ENCODE results near the gene UBE3B. TPM values are rescaled to one million over a fixed set of nuclear protein-coding genes. Genes with fewer than 3 reads are reported as not detected.

UBE3B gene
- total RNA-seq, 1 experiment from 2014 or later, result 29.3 TPM

DNA sequence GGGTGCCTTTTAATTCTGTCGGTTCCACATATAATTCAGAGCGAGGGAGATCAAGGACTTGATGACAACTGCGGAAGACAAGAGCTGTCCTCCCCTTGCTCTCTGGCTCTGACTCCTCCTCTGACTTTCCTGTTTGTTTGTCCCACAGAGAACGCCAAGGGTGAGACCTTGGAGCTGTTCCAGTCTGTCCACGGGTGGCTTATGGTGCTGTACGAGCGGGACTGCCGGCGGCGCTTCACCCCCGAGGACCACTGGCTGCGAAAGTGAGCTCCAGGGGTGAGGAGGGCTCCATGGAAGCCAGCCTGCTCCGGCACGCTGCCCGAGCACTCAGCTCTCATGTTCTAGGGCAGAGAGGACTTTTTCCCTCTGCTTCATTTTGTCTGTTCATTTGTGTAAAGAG lies 32.8 kb downstream of the UBE3B start (continued):
- TF ChIP-seq, protein P1, sequence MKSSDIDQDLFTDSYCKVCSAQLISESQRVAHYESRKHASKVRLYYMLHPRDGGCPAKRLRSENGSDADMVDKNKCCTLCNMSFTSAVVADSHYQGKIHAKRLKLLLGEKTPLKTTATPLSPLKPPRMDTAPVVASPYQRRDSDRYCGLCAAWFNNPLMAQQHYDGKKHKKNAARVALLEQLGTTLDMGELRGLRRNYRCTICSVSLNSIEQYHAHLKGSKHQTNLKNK (CRISPR knock-in tag; IDR thresholded peaks at IDR 0.05), result no peak
- TF ChIP-seq, protein P2, sequence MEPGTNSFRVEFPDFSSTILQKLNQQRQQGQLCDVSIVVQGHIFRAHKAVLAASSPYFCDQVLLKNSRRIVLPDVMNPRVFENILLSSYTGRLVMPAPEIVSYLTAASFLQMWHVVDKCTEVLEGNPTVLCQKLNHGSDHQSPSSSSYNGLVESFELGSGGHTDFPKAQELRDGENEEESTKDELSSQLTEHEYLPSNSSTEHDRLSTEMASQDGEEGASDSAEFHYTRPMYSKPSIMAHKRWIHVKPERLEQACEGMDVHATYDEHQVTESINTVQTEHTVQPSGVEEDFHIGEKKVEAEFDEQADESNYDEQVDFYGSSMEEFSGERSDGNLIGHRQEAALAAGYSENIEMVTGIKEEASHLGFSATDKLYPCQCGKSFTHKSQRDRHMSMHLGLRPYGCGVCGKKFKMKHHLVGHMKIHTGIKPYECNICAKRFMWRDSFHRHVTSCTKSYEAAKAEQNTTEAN (CRISPR knock-in tag; IDR thresholded peaks at IDR 0.05), result no peak
- TF ChIP-seq ZNF317 (CRISPR knock-in tag; IDR thresholded peaks at IDR 0.05; ENCODE audit: borderline replicate concordance, low read depth) (no peak), ZNF423 (CRISPR knock-in tag; IDR thresholded peaks at IDR 0.05) (no peak), ZNF219 (CRISPR knock-in tag; IDR thresholded peaks at IDR 0.05; ENCODE audit: borderline replicate concordance) (no peak), ZBTB21 (CRISPR knock-in tag; IDR thresholded peaks at IDR 0.05; ENCODE audit: borderline replicate concordance) (no peak)
- TF ChIP-seq, protein P3, sequence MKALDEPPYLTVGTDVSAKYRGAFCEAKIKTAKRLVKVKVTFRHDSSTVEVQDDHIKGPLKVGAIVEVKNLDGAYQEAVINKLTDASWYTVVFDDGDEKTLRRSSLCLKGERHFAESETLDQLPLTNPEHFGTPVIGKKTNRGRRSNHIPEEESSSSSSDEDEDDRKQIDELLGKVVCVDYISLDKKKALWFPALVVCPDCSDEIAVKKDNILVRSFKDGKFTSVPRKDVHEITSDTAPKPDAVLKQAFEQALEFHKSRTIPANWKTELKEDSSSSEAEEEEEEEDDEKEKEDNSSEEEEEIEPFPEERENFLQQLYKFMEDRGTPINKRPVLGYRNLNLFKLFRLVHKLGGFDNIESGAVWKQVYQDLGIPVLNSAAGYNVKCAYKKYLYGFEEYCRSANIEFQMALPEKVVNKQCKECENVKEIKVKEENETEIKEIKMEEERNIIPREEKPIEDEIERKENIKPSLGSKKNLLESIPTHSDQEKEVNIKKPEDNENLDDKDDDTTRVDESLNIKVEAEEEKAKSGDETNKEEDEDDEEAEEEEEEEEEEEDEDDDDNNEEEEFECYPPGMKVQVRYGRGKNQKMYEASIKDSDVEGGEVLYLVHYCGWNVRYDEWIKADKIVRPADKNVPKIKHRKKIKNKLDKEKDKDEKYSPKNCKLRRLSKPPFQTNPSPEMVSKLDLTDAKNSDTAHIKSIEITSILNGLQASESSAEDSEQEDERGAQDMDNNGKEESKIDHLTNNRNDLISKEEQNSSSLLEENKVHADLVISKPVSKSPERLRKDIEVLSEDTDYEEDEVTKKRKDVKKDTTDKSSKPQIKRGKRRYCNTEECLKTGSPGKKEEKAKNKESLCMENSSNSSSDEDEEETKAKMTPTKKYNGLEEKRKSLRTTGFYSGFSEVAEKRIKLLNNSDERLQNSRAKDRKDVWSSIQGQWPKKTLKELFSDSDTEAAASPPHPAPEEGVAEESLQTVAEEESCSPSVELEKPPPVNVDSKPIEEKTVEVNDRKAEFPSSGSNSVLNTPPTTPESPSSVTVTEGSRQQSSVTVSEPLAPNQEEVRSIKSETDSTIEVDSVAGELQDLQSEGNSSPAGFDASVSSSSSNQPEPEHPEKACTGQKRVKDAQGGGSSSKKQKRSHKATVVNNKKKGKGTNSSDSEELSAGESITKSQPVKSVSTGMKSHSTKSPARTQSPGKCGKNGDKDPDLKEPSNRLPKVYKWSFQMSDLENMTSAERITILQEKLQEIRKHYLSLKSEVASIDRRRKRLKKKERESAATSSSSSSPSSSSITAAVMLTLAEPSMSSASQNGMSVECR (CRISPR knock-in tag; IDR thresholded peaks at IDR 0.05; ENCODE audit: borderline replicate concordance), result no peak

DNA sequence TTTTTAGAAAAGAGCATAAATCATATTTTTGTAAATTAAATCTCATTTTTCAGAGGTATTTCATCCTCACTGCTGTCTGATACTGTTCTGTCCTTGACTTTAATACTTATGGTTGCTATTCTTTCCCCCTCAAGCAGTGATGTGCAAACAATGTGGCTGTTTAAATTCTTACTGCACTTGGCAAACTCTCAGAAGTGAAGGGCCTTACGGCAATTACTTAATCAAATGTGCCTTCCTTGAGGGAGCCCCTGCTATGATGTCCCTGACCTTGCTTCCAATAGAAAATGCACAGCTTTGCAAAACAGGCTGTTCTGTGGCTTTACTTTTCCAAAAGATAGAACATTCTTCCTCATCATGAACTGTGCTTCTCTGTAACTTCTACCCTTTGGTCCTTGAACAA lies 35.2 kb downstream of the UBE3B start:
- H3K4me3 Mint-ChIP-seq, result no peak overlapping the region

DNA sequence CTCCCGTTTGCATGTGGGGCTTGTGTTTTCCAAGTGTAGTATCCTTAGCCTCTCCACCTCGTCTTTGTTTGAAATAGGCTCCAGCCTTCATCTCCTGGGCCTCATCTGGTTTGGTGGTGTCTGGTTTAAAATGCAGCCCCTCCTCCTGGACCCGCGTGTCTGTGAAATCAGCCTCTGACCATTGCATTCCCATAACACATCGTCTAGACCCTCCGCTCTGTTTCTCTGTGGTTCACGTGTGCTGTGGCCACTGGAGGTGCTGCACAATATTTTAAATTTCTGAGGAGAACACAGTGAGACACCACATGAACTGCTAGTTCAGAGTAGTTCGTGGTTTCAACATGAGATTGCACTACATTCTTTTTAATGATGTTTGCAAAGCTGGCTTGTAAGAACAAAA lies 35.6 kb downstream of the UBE3B start:
- DNase-seq (ENCODE audit: low spot score) (no peak), ATAC-seq (no peak)
- Mint-ChIP-seq H3K36me3 (peaks cover 42% of the 10 kb centered on the region), H3K27me3 (ENCODE audit: low read depth) (no peaks in the 10 kb centered on the region), H3K4me1 (no peaks in the 10 kb centered on the region), H3K9me3 (no peaks in the 10 kb centered on the region), H3K27ac (no peak overlapping the region), H3K4me3 (no peak overlapping the region)
- ChIA-PET POLR2A (no interaction called here), CTCF (interaction anchor here (1.0 kb wide), 1 partner anchor 85 kb away, joined by 4 read pairs; no protein-coding TSS in a partner anchor)
- TF ChIP-seq CBFB (CRISPR knock-in tag; IDR thresholded peaks at IDR 0.05; ENCODE audit: low read depth) (no peak), RORB (CRISPR knock-in tag; IDR thresholded peaks at IDR 0.05) (no peak), ATF1 (CRISPR knock-in tag; IDR thresholded peaks at IDR 0.05) (no peak), RELA (CRISPR knock-in tag; IDR thresholded peaks at IDR 0.05; ENCODE audit: borderline replicate concordance) (no peak), HMGA2 (CRISPR knock-in tag; IDR thresholded peaks at IDR 0.05) (no peak), OVOL2 (CRISPR knock-in tag; IDR thresholded peaks at IDR 0.05; ENCODE audit: borderline replicate concordance) (no peak)
- TF ChIP-seq, protein P1 (CRISPR knock-in tag; IDR thresholded peaks at IDR 0.05), result no peak
- TF ChIP-seq, protein P4, sequence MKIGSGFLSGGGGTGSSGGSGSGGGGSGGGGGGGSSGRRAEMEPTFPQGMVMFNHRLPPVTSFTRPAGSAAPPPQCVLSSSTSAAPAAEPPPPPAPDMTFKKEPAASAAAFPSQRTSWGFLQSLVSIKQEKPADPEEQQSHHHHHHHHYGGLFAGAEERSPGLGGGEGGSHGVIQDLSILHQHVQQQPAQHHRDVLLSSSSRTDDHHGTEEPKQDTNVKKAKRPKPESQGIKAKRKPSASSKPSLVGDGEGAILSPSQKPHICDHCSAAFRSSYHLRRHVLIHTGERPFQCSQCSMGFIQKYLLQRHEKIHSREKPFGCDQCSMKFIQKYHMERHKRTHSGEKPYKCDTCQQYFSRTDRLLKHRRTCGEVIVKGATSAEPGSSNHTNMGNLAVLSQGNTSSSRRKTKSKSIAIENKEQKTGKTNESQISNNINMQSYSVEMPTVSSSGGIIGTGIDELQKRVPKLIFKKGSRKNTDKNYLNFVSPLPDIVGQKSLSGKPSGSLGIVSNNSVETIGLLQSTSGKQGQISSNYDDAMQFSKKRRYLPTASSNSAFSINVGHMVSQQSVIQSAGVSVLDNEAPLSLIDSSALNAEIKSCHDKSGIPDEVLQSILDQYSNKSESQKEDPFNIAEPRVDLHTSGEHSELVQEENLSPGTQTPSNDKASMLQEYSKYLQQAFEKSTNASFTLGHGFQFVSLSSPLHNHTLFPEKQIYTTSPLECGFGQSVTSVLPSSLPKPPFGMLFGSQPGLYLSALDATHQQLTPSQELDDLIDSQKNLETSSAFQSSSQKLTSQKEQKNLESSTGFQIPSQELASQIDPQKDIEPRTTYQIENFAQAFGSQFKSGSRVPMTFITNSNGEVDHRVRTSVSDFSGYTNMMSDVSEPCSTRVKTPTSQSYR (CRISPR knock-in tag; IDR thresholded peaks at IDR 0.05), result no peak
- TF ChIP-seq, protein P5, sequence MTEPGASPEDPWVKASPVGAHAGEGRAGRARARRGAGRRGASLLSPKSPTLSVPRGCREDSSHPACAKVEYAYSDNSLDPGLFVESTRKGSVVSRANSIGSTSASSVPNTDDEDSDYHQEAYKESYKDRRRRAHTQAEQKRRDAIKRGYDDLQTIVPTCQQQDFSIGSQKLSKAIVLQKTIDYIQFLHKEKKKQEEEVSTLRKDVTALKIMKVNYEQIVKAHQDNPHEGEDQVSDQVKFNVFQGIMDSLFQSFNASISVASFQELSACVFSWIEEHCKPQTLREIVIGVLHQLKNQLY (CRISPR knock-in tag; IDR thresholded peaks at IDR 0.05), result no peak
- TF ChIP-seq, protein P6, sequence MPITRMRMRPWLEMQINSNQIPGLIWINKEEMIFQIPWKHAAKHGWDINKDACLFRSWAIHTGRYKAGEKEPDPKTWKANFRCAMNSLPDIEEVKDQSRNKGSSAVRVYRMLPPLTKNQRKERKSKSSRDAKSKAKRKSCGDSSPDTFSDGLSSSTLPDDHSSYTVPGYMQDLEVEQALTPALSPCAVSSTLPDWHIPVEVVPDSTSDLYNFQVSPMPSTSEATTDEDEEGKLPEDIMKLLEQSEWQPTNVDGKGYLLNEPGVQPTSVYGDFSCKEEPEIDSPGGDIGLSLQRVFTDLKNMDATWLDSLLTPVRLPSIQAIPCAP (CRISPR knock-in tag; IDR thresholded peaks at IDR 0.05), result no peak

More for the DNA sequence above, 35.2 kb downstream of the UBE3B start:
- TF ChIP-seq GABPB1 (CRISPR knock-in tag; IDR thresholded peaks at IDR 0.05), result no peak
- TF ChIP-seq, protein P5 (CRISPR knock-in tag; IDR thresholded peaks at IDR 0.05), result no peak
- ATAC-seq (no peak), DNase-seq (ENCODE audit: low spot score) (no peak)
- H3K27me3 Mint-ChIP-seq (ENCODE audit: low read depth), result no peaks in the 10 kb centered on the region
- CTCF ChIA-PET, result interaction anchor here (1.0 kb wide), 1 partner anchor 84 kb away, joined by 4 read pairs; no protein-coding TSS in a partner anchor
- H3K9me3 Mint-ChIP-seq, result no peaks in the 10 kb centered on the region
- H3K36me3 Mint-ChIP-seq, result peaks cover 44% of the 10 kb centered on the region
- POLR2A ChIA-PET, result interaction anchor here (0.7 kb wide), 1 partner anchor 143 kb away, joined by 3 read pairs; no protein-coding TSS in a partner anchor
- no peak overlapping the region for H3K27ac Mint-ChIP-seq
- H3K4me1 Mint-ChIP-seq, result no peaks in the 10 kb centered on the region
